Stomach (tissue), 9 donors: ENCODE results near the gene ZDHHC7. TPM values are rescaled to one million over a fixed set of nuclear protein-coding genes. Genes with fewer than 3 reads are reported as not detected.
A peak's percentile ranks its signal among the peaks of the same experiment; 100 is the strongest.

ENCODE experiments used
- DNase-seq, 2 donors: peaks; one replicate each; pipeline versions ENCODE4 v3.0.0 to v3.0.0-alpha.2; 2013 to 2019
- H3K27ac ChIP-seq, 5 donors: fragments of 200-600 bp in 4 of 5; sonication (generic) in 4 of 5; one replicate each; pipeline ENCODE4 v1.5.1; 2013 to 2019; ENCODE audit warnings: mild to moderate bottlenecking in 1 of 5, moderate library complexity in 1 of 5
- H3K27me3 ChIP-seq, 3 donors: fragments of 200-600 bp; sonication (generic); one replicate each; pipeline ENCODE4 v1.5.1; 2017 to 2019; ENCODE audit warnings: mixed run types in 1 of 3
- H3K36me3 ChIP-seq, 4 donors: fragments of 200-600 bp; sonication (generic); 1 replicate in 3 of 4; 2 replicates in 1 of 4; pipeline ENCODE4 v1.5.1; 2016 to 2019
- H3K4me1 ChIP-seq, 4 donors: fragments of 200-600 bp; sonication (generic); one replicate each; pipeline ENCODE4 v1.5.1; 2016 to 2019
- H3K4me3 ChIP-seq, 4 donors: fragments of 200-600 bp; sonication (generic) in 3 of 4; one replicate each; pipeline ENCODE4 v1.5.1; 2016 to 2019; ENCODE audit warnings: mild to moderate bottlenecking in 1 of 4
- H3K9me3 ChIP-seq, 4 donors: fragments of 200-600 bp; sonication (generic); one replicate each; pipeline ENCODE4 v1.5.1; 2016 to 2019
- EP300 ChIP-seq: sonication (generic); formaldehyde crosslinking; IDR thresholded peaks from one replicate; pipeline ENCODE4 v1.6.1; 2017; ENCODE audit warnings: antibody characterized with exemption
- POLR2A ChIP-seq, 4 donors: fragments of 450-650 bp; IDR thresholded peaks; one replicate each; pipeline ENCODE4 v1.6.1; 2016; ENCODE audit warnings: antibody characterized with exemption in 4 of 4, control low read depth in 2 of 4, mild to moderate bottlenecking in 1 of 4, moderate library complexity in 1 of 4
- POLR2AphosphoS5 ChIP-seq, 3 donors: sonication (generic); formaldehyde crosslinking; IDR thresholded peaks; one replicate each; pipeline ENCODE4 v1.6.1; 2016; ENCODE audit warnings: antibody characterized with exemption in 3 of 3
- WGBS, 5 donors: extraction: QIAGEN DNeasy Blood & Tissue Kit in 3 of 5; methylation state at CpG; one replicate each; pipeline versions ENCODE4 v1.1.5 to v1.1.7; 2013 to 2018; 5-methylcytosine and 5-hydroxymethylcytosine counted together
- intact Hi-C: fragments of 100-400 bp; cut with DNase I; formaldehyde crosslinking; loops from one replicate; pipeline ENCODE4 v1.15.1; 2023; ENCODE audit warnings: low total_unique reads
- polyA plus RNA-seq, 3 donors: library from polyadenylated mRNA; stranded (reverse); fragments of 200-250 nt; gene quantifications; one replicate each; pipeline ENCODE4 v1.2.3, GENCODE V29; 2013
- total RNA-seq, 5 donors: library from RNA; depleted of rRNA; stranded (reverse); fragments of >200 nt; gene quantifications; one replicate each; pipeline versions ENCODE4 v1.1.0 to v1.2.3, GENCODE V29; 2014 to 2016
- TF ChIP-seq, protein P1 (sequence below), 7 experiments: fragments of 450-650 bp in 4 of 7; fragments of 200-600 bp in 3 of 7; sonication (generic) in 3 of 7; IDR thresholded peaks; one replicate each; pipeline ENCODE4 v1.5.1; 2016 to 2019; ENCODE audit warnings: antibody characterized with exemption in 7 of 7, control low read depth in 2 of 7, mild to moderate bottlenecking in 1 of 7
- donor health status: healthy with polysubstance abuse.
- donor health status: Bipolar disorder and iron deficiency.
- donor health status: healthy.

Gene ZDHHC7
- total and polyA plus RNA-seq, 8 donors, result 15.0 to 358 (median 56.2) TPM

- Histone ChIP-seq H3K4me3 (no peak overlapping the region), H3K36me3 (no peaks in the 10 kb centered on the region), H3K27me3 (no peaks in the 10 kb centered on the region), H3K9me3 (no peaks in the 10 kb centered on the region), H3K27ac (peak overlapping the region in 2 of 5 donors; percentile 35 to 60), H3K4me1 (peaks cover 2 to 33% (median 14%) of the 10 kb centered on the region in 4 donors)
- peak in 1 of 2 donors; percentile 63 for DNase-seq
- intact Hi-C loops, result no loop called here
- TF ChIP-seq POLR2AphosphoS5 (IDR thresholded peaks at IDR 0.05) (peak in 1 of 3 donors; percentile 39), POLR2A (IDR thresholded peaks at IDR 0.05) (no peak)
- WGBS, 5 donors, result 77 to 83% (median 79%) methylated on average over 16 of the region's 16 CpGs
Measured at GRCh38 chr16:84967828-84968227, 43.5 kb downstream of the ZDHHC7 start.

DNA sequence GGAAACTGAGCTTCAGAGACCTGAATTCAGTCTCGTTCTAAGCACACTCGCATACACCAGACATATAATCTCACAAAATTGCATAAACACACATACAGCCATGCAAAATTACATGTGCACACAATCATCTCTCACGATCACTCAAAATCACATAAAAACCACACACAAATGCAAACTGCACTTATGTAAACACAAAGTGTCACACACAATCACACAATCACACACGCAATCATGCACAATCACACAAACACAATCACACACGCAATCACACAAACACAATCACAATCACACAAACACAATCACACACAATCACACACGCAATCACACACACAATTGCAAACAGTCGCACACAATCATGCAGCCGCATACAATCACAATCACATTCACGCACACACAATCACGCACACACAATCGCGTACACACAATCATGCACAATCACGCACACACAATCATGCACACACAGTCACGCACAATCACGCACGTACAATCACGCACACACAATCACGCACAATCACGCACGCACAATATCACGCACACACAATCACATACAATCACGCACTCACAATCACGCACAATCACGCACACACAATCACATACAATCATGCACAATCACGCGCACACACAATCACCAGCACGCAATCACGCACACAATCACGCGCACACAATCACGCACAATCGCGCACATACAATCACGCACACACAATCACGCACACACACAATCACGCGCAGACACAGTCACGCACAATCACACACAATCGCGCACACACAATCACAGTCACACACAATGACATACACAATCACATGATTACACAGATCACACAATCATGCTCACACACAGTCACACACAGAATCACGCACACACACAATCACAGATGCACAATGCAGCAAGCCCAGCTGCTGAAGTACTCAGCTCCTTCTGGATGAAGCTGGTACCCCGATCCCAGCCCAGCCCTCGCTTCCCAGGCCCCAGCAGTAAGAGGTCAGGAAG lies 45.6 kb downstream of the ZDHHC7 start:
- no peaks in the 10 kb centered on the region for H3K27me3 ChIP-seq
- no peaks in the 10 kb centered on the region for H3K9me3 ChIP-seq
- H3K27ac ChIP-seq, result no peak overlapping the region
- H3K36me3 ChIP-seq, result no peaks in the 10 kb centered on the region
- intact Hi-C loops, result no loop called here
- no peak for DNase-seq
- H3K4me3 ChIP-seq, result no peak overlapping the region
- H3K4me1 ChIP-seq, result peaks cover 0 to 12% (median 4%) of the 10 kb centered on the region in 4 donors
- WGBS, 5 donors, result 89 to 91% (median 90%) methylated on average over 42 to 43 of the region's 43 CpGs
- TF ChIP-seq, protein P1, sequence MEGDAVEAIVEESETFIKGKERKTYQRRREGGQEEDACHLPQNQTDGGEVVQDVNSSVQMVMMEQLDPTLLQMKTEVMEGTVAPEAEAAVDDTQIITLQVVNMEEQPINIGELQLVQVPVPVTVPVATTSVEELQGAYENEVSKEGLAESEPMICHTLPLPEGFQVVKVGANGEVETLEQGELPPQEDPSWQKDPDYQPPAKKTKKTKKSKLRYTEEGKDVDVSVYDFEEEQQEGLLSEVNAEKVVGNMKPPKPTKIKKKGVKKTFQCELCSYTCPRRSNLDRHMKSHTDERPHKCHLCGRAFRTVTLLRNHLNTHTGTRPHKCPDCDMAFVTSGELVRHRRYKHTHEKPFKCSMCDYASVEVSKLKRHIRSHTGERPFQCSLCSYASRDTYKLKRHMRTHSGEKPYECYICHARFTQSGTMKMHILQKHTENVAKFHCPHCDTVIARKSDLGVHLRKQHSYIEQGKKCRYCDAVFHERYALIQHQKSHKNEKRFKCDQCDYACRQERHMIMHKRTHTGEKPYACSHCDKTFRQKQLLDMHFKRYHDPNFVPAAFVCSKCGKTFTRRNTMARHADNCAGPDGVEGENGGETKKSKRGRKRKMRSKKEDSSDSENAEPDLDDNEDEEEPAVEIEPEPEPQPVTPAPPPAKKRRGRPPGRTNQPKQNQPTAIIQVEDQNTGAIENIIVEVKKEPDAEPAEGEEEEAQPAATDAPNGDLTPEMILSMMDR (IDR thresholded peaks at IDR 0.05), result no peak
- TF ChIP-seq POLR2A (IDR thresholded peaks at IDR 0.05) (no peak), POLR2AphosphoS5 (IDR thresholded peaks at IDR 0.05) (no peak), EP300 (no peak)

GRCh38 chr16:84964386-84965128 lies 46.8 kb downstream of the ZDHHC7 start:
- H3K4me1 ChIP-seq, result peaks cover 0 to 5% (median 0%) of the 10 kb centered on the region in 4 donors
- no peaks in the 10 kb centered on the region for H3K9me3 ChIP-seq
- no peak overlapping the region for H3K27ac ChIP-seq
- 86 to 95% (median 92%) methylated on average over 17 to 19 of the region's 19 CpGs for WGBS, 5 donors
- TF ChIP-seq POLR2A (IDR thresholded peaks at IDR 0.05) (no peak), POLR2AphosphoS5 (IDR thresholded peaks at IDR 0.05) (no peak), EP300 (no peak)
- TF ChIP-seq, protein P1 (IDR thresholded peaks at IDR 0.05), result no peak
- intact Hi-C loops, result no loop called here
- no peaks in the 10 kb centered on the region for H3K36me3 ChIP-seq
- DNase-seq, result no peak
- no peak overlapping the region for H3K4me3 ChIP-seq
- no peaks in the 10 kb centered on the region for H3K27me3 ChIP-seq

DNA sequence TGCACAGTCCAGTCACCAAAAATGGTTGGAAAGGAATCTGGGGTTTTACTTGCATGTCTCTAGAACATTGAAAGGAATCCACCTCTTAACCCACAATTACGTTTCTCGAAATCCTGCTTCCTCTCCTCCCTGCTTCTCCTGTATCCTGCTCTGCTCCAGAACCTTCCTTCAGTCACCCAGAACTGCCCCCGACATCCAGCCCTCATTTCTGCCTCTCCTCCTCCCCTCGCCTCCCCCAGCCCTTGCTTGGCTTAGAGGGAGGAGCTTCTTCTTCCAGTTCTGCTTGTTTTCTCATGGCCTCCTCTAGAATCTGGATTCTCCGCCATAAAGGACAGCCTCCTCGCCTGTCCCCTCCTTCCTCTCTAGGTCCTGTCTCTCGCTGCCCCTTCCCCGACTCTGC lies 48.3 kb downstream of the ZDHHC7 start:
- H3K9me3 ChIP-seq, result no peaks in the 10 kb centered on the region
- no peak for DNase-seq
- intact Hi-C loops, result no loop called here
- TF ChIP-seq POLR2AphosphoS5 (IDR thresholded peaks at IDR 0.05), result no peak
- TF ChIP-seq, protein P1 (IDR thresholded peaks at IDR 0.05), result no peak
- no peak for TF ChIP-seq POLR2A (IDR thresholded peaks at IDR 0.05)
- TF ChIP-seq EP300, result no peak
- H3K4me3 ChIP-seq, result no peak overlapping the region
- peaks cover 0 to under 1% (median 0%) of the 10 kb centered on the region in 4 donors for H3K4me1 ChIP-seq
- H3K27me3 ChIP-seq, result no peaks in the 10 kb centered on the region
- WGBS, 5 donors, result 84 to 90% (median 85%) methylated on average over 7 to 8 of the region's 8 CpGs
- H3K36me3 ChIP-seq, result no peaks in the 10 kb centered on the region
- H3K27ac ChIP-seq, result no peak overlapping the region
